Activated CD8-positive, alpha-beta memory T cell treated with anti-CD3 and anti-CD28 coated beads for 24 hours (primary cell): ENCODE measurements around the gene MTCL1.

Source experiments
- DNase-seq: peaks from one replicate; pipeline ENCODE4 v3.0.0-alpha.2; 2020

The MTCL1 gene

GRCh38 chr18:8794934-8795280 is 89.6 kb downstream of the MTCL1 start:
- no peak for DNase-seq

- DNase-seq: no peak
Measured at GRCh38 chr18:8795586-8796325, 90.4 kb downstream of the MTCL1 start.

- DNase-seq: no peak
Measured at GRCh38 chr18:8797206-8797605, 91.8 kb downstream of the MTCL1 start.

DNA sequence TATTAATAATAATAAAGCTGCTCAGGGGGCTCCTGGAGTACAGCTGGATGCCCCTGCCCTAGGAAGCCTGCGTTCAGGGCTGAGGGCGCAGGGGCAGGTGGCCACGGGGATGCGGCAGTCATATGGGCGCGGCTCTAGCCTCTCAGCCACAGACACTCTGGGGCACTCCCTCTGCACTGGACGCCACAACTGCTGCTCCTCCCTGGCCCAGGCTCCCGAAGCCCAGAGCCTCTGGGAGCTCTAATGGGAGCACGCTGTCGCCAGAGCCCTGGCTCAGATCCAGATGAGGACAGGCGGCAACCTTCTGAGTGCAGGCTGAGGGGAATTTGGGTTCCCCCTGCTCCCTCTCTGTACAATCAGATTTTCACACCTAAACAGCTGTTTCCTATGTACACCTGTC is 93.6 kb downstream of the MTCL1 start:
- no peak for DNase-seq

GRCh38 chr18:8799596-8800441 is 94.5 kb downstream of the MTCL1 start:
- no peak for DNase-seq

DNA sequence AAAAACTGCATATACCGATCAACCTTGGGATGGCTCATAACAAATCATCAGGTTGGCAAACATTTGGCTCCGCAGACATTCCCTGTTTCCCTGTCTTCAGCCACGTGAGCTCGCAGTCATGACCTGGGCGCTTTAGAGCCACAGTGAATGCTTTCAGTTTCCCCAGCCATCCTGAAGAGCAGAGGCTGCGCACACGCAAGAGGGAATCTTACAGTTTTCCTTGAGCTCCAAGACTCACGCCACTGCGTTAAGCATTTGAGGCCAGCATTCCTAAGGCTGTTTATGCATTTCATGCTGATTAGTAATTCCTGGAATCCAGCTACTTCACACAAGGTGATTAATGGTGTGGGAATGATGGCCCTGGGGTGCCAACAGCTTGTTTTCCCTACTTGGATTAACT is 95.1 kb downstream of the MTCL1 start:
- no peak for DNase-seq

- DNase-seq: no peak
Measured at GRCh38 chr18:8800876-8801262, 95.5 kb downstream of the MTCL1 start.

DNA sequence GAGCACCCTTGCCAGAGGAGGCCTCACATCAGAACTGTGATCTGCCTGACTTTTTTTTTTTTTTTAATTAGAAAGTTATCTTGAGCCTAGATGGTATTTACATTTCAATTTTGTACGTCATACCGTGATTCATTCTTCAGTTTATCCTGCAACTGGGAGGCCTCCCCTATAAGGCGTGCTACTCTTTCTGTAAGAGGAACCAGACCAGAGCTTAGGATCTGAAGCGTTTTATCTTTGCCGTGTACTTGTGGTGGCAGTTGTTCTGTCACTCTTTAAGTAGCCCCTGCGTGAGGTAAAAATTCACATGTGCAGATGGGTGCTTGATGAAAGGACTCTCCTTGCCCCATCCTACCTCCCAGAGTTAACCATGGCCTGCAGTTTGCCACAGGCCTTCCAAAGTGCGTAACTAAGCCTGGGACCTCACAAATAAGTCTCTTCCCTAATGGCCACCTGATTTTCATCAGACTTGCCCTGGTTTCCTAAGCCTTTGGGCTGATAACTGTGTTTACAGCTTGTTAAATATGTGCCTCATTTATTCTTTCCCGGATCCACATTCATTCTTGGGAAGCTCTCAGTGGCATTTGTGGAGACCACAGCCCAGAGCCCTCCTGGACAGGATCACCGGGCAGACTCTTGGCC is 96.0 kb downstream of the MTCL1 start:
- DNase-seq: no peak

DNA sequence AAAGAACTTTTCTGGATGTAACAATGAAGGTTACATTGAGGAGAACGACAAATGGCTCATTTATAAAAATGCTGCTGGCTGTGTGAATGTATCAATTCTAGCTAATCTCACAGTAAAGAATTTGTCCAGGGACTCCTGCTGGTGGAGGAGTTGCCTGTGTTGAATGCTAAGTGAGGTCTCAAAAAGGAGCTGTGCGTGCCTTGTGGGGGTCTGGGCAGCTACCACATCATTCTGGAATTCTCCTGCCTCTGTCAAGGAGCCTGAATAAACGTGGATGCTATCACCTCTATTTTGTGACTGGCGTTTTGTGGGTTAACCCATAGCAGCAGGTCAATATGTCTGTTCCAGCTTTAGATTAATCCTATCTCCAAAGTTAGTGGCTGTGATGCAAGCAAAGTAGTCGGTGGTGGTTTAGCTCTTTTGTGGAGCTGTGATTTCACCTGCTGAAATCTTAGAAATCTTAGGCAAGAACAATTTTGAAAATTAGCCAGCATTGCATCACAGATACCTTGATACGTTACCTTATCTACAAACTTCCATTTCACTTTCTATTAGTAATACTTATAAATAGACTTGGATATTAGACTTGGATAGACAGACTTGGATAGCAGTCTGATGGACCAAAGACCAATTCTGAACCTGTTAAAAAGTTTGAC is 96.8 kb downstream of the MTCL1 start:
- no peak for DNase-seq

- DNase-seq: no peak
Measured at GRCh38 chr18:8803063-8803795, 97.9 kb downstream of the MTCL1 start.

- no peak for DNase-seq
Measured at GRCh38 chr18:8803957-8804356, 98.6 kb downstream of the MTCL1 start.

DNA sequence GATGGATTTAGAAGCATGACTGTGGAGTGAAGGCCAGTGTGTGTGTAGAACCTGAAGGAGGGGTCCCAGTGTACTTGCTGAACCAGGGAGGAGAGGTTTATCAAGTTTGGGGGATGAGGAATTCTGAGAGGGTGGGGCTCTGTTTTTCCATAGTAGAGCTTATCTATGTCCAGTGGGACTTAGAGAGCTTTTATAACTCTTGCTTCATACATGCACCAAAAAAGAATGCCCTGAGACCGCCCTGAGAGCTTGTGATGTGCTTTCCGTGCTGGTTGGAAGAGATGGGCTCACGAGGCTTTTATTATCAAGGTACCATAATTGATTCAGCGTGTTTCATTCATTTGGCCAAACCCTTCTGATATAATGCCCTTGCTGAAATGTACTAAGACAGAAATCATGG is 100.2 kb downstream of the MTCL1 start:
- no peak for DNase-seq

GRCh38 chr18:8806100-8806797 is 100.9 kb downstream of the MTCL1 start:
- no peak for DNase-seq

- DNase-seq: no peak
Measured at GRCh38 chr18:8806798-8807487, 101.6 kb downstream of the MTCL1 start.

GRCh38 chr18:8807488-8807805 is 102.1 kb downstream of the MTCL1 start:
- DNase-seq: no peak

GRCh38 chr18:8808001-8808400 is 102.6 kb downstream of the MTCL1 start:
- DNase-seq: no peak

DNA sequence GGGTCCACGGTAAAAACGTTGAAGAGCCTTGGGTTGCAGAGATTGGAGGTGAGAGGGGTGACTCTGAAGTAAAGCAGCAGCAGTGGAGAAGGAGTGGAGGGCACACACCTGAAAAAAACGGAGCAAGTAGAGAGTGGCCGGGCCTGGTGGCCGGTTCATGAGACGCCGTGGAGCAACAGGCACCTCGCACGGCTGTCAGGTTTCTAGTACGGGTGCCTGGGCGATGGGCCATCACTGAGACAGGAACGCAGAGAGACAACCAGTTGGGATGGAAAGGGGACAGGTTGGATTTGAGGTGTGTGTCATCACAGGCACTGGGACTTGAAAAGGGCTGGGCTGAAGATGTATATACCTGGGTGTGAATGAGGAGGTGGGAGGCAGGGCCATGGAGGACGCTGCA is 104.2 kb downstream of the MTCL1 start:
- no peak for DNase-seq

- DNase-seq: no peak
Measured at GRCh38 chr18:8810157-8810556, 104.8 kb downstream of the MTCL1 start.

DNA sequence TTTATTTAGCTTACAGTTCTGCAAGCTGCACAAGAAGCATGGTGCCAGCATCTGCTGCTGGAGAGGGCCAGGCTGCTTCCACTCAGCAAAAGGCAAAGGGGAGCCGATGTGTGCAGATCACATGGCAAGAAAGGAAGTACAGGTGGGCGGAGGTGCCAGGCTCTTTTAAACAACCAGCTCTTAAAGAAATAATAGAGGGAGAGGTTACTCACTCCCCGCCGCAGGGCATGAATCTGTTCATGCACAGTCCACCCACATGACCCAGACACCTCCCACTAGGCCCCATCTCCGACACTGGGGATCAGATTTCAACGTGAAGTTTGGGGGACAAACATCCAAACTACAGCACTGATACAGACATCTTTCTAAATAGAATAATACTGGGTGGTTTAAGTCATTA is 105.8 kb downstream of the MTCL1 start:
- DNase-seq: no peak

DNA sequence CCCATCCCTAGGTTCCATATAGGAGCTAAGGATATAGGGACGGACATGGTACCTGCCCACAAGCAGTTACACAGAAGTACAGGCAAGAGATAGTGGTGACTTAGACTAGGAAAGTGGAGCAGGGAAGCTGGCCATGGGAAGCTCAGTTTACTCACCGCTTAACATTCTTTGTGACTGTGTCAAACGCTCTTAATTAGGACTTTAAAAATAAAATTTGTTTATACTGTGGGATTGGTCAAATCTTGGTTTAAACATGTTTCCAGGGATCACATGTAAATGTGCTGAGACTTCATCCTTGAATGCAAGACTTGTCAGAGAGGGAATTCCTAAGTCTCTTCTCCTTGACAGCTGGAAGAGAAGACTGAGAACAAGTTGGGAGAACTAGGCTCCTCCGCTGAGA is 107.3 kb downstream of the MTCL1 start:
- DNase-seq: no peak

DNA sequence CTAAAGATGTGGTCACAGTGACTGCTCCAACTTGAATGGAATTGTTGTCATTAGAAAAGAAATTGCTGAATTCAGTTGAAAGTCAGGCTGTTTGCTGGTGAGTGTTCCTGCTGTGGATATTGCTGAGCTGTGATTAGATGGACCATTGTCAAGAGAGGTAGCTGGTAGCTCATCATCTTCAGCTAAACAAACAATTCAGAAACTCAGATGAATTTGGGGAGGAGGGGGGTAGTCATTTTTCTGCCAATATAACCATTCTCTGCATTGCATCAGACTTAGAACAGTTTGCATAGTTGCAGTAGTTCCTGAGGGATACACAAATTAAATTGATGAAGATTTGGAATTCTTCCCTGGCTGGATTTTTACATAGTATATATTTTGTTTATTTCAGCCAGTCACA is 108.3 kb downstream of the MTCL1 start:
- no peak for DNase-seq

DNA sequence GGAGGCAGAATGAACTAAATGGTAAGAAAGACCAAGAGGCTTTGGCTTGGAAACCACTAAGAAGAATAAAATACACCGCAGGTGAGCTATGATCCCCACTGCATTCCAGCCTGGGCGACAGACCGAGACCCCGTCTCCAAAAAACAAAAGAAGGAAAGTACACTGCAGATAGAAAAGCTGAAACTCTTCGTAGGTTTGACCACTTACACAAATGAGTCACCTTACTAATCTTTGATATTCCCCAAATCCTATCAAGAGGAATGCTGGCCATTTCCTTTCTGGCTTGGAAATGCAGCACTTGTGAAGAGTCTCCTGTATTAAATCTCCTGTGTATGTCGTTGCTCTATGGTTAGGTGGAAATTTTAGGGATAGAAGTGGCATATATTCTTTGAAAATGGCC is 108.8 kb downstream of the MTCL1 start:
- no peak for DNase-seq
